T-helper 2 cell treated with Interferon-gamma antibody and Interleukin-4, amounts not matched to agents 5 μg/mL and 100 μg/mL, for 36 hours (primary cell): Measurements from ENCODE around the gene SDK1.

Experiments
- DNase-seq: peaks from one replicate; pipeline ENCODE4 v3.0.0; 2021; ENCODE audit warnings: low spot score
- H3K27ac Mint-ChIP-seq: one replicate; pipeline ENCODE4 v1.8.0; 2021; ENCODE audit warnings: mild to moderate bottlenecking, mixed read lengths
- H3K27me3 Mint-ChIP-seq: one replicate; pipeline ENCODE4 v1.8.0; 2021; ENCODE audit warnings: low read depth, mixed read lengths
- H3K36me3 Mint-ChIP-seq: one replicate; pipeline ENCODE4 v1.8.0; 2021; ENCODE audit warnings: low read depth, mixed read lengths
- H3K4me1 Mint-ChIP-seq: one replicate; pipeline ENCODE4 v1.8.0; 2021; ENCODE audit warnings: low read depth, mixed read lengths
- H3K4me3 Mint-ChIP-seq: one replicate; pipeline ENCODE4 v1.8.0; 2022; ENCODE audit warnings: mild to moderate bottlenecking, moderate library complexity, mixed read lengths
- H3K9me3 Mint-ChIP-seq: one replicate; pipeline ENCODE4 v1.8.0; 2021; ENCODE audit warnings: mixed read lengths

SDK1 gene

GRCh38 chr7:3757059-3757458, 456.0 kb downstream of the SDK1 start:
- no peaks in the 10 kb centered on the region for H3K36me3 Mint-ChIP-seq
- no peak overlapping the region for H3K4me3 Mint-ChIP-seq
- H3K27me3 Mint-ChIP-seq = no peaks in the 10 kb centered on the region
- H3K27ac Mint-ChIP-seq = no peak overlapping the region
- peaks cover 6% of the 10 kb centered on the region for H3K9me3 Mint-ChIP-seq
- no peak for DNase-seq
- H3K4me1 Mint-ChIP-seq = no peaks in the 10 kb centered on the region

GRCh38 chr7:3760651-3761050, 459.6 kb downstream of the SDK1 start:
- H3K4me1 Mint-ChIP-seq = no peaks in the 10 kb centered on the region
- H3K9me3 Mint-ChIP-seq = peaks cover 6% of the 10 kb centered on the region
- H3K27me3 Mint-ChIP-seq = no peaks in the 10 kb centered on the region
- H3K4me3 Mint-ChIP-seq = no peak overlapping the region
- no peak overlapping the region for H3K27ac Mint-ChIP-seq
- DNase-seq = no peak
- no peaks in the 10 kb centered on the region for H3K36me3 Mint-ChIP-seq

- Mint-ChIP-seq H3K27me3 (no peaks in the 10 kb centered on the region), H3K4me3 (no peak overlapping the region), H3K36me3 (no peaks in the 10 kb centered on the region), H3K27ac (no peak overlapping the region), H3K9me3 (no peaks in the 10 kb centered on the region), H3K4me1 (no peaks in the 10 kb centered on the region)
- no peak for DNase-seq
These were observed 461.2 kb downstream of the SDK1 start for GRCh38 chr7:3762146-3762831.

- Mint-ChIP-seq H3K4me3 (no peak overlapping the region), H3K9me3 (no peaks in the 10 kb centered on the region), H3K4me1 (no peaks in the 10 kb centered on the region), H3K36me3 (no peaks in the 10 kb centered on the region), H3K27ac (no peak overlapping the region), H3K27me3 (no peaks in the 10 kb centered on the region)
- no peak for DNase-seq
These were observed 467.1 kb downstream of the SDK1 start for GRCh38 chr7:3767917-3768777.

GRCh38 chr7:3771906-3772305, 470.9 kb downstream of the SDK1 start:
- Mint-ChIP-seq H3K4me3 (no peak overlapping the region), H3K4me1 (no peaks in the 10 kb centered on the region), H3K9me3 (no peaks in the 10 kb centered on the region), H3K27ac (no peak overlapping the region), H3K36me3 (no peaks in the 10 kb centered on the region), H3K27me3 (no peaks in the 10 kb centered on the region)
- no peak for DNase-seq

GRCh38 chr7:3778345-3778744, 477.3 kb downstream of the SDK1 start:
- Mint-ChIP-seq H3K27ac (no peak overlapping the region), H3K36me3 (no peaks in the 10 kb centered on the region), H3K27me3 (no peaks in the 10 kb centered on the region), H3K4me1 (no peaks in the 10 kb centered on the region), H3K9me3 (peaks cover 21% of the 10 kb centered on the region), H3K4me3 (no peak overlapping the region)
- DNase-seq = no peak

- no peak for DNase-seq
- no peaks in the 10 kb centered on the region for H3K4me1 Mint-ChIP-seq
- H3K4me3 Mint-ChIP-seq = no peak overlapping the region
- H3K27ac Mint-ChIP-seq = no peak overlapping the region
- peaks cover 3% of the 10 kb centered on the region for H3K27me3 Mint-ChIP-seq
- H3K36me3 Mint-ChIP-seq = no peaks in the 10 kb centered on the region
- peaks cover 25% of the 10 kb centered on the region for H3K9me3 Mint-ChIP-seq
These were observed 479.0 kb downstream of the SDK1 start for GRCh38 chr7:3780016-3780415.

- DNase-seq = no peak
- Mint-ChIP-seq H3K9me3 (peaks cover 25% of the 10 kb centered on the region), H3K27ac (no peak overlapping the region), H3K4me3 (no peak overlapping the region), H3K36me3 (no peaks in the 10 kb centered on the region), H3K27me3 (peaks cover 4% of the 10 kb centered on the region), H3K4me1 (no peaks in the 10 kb centered on the region)
These were observed 479.5 kb downstream of the SDK1 start for GRCh38 chr7:3780525-3780924.

GRCh38 chr7:3781607-3782006, 480.6 kb downstream of the SDK1 start:
- Mint-ChIP-seq H3K36me3 (no peaks in the 10 kb centered on the region), H3K4me3 (no peak overlapping the region), H3K9me3 (peaks cover 25% of the 10 kb centered on the region), H3K4me1 (no peaks in the 10 kb centered on the region), H3K27me3 (peaks cover 4% of the 10 kb centered on the region), H3K27ac (no peak overlapping the region)
- no peak for DNase-seq

- H3K27me3 Mint-ChIP-seq = peaks cover 4% of the 10 kb centered on the region
- H3K4me3 Mint-ChIP-seq = no peak overlapping the region
- no peaks in the 10 kb centered on the region for H3K36me3 Mint-ChIP-seq
- peaks cover 6% of the 10 kb centered on the region for H3K9me3 Mint-ChIP-seq
- DNase-seq = no peak
- no peaks in the 10 kb centered on the region for H3K4me1 Mint-ChIP-seq
- no peak overlapping the region for H3K27ac Mint-ChIP-seq
These were observed 486.7 kb downstream of the SDK1 start for GRCh38 chr7:3787717-3788264.

GRCh38 chr7:3790803-3791202, 489.8 kb downstream of the SDK1 start:
- Mint-ChIP-seq H3K4me1 (no peaks in the 10 kb centered on the region), H3K9me3 (no peaks in the 10 kb centered on the region), H3K36me3 (no peaks in the 10 kb centered on the region), H3K27ac (no peak overlapping the region), H3K4me3 (no peak overlapping the region), H3K27me3 (no peaks in the 10 kb centered on the region)
- DNase-seq = no peak

GRCh38 chr7:3791327-3791726, 490.3 kb downstream of the SDK1 start:
- H3K27ac Mint-ChIP-seq = no peak overlapping the region
- no peaks in the 10 kb centered on the region for H3K36me3 Mint-ChIP-seq
- H3K4me1 Mint-ChIP-seq = no peaks in the 10 kb centered on the region
- no peaks in the 10 kb centered on the region for H3K9me3 Mint-ChIP-seq
- H3K4me3 Mint-ChIP-seq = no peak overlapping the region
- no peak for DNase-seq
- no peaks in the 10 kb centered on the region for H3K27me3 Mint-ChIP-seq

- H3K27ac Mint-ChIP-seq = no peak overlapping the region
- no peaks in the 10 kb centered on the region for H3K27me3 Mint-ChIP-seq
- no peak for DNase-seq
- no peaks in the 10 kb centered on the region for H3K36me3 Mint-ChIP-seq
- no peaks in the 10 kb centered on the region for H3K9me3 Mint-ChIP-seq
- H3K4me3 Mint-ChIP-seq = no peak overlapping the region
- H3K4me1 Mint-ChIP-seq = no peaks in the 10 kb centered on the region
These were observed 494.1 kb downstream of the SDK1 start for GRCh38 chr7:3795141-3795540.

- no peak for DNase-seq
- Mint-ChIP-seq H3K4me3 (no peak overlapping the region), H3K4me1 (no peaks in the 10 kb centered on the region), H3K9me3 (no peaks in the 10 kb centered on the region), H3K27me3 (no peaks in the 10 kb centered on the region), H3K36me3 (no peaks in the 10 kb centered on the region), H3K27ac (no peak overlapping the region)
These were observed 494.7 kb downstream of the SDK1 start for GRCh38 chr7:3795781-3796180.
